ENCODE results near the gene NPAS3.

Gene NPAS3

DNA sequence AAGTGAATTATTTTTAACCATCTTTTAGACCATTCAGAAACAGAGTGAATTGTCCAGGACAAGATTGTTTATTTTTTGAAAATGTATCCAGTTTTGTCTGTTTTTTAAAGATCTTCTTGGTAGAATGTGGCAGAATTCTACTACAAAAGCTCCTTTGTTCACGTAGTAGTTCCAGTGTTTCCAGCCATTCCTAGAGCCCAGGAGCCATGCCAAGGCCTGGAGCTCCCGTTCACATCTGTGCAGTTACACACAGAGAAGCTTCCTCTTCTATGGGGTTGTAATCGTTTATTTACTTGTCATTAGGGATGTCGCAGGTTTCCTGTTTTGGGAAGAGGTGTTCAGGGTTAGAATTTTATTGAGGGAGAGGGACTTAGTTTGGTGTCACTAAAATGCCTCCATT is 409.8 kb downstream of the NPAS3 start:
- H4K20me1 ChIP-seq (ENCODE audit: insufficient read depth, low read length): no peaks in the 10 kb centered on the region
- H3K9ac ChIP-seq (ENCODE audit: low read length): no peak overlapping the region
- no peak overlapping the region for H3K4me3 ChIP-seq (ENCODE audit: low read length)
- no peaks in the 10 kb centered on the region for H3K4me1 ChIP-seq (ENCODE audit: low read length)
- TF ChIP-seq EZH2 (optimal IDR thresholded peaks at IDR 0.05; ENCODE audit: low read depth, low read length): no peak
- TF ChIP-seq, protein P1, sequence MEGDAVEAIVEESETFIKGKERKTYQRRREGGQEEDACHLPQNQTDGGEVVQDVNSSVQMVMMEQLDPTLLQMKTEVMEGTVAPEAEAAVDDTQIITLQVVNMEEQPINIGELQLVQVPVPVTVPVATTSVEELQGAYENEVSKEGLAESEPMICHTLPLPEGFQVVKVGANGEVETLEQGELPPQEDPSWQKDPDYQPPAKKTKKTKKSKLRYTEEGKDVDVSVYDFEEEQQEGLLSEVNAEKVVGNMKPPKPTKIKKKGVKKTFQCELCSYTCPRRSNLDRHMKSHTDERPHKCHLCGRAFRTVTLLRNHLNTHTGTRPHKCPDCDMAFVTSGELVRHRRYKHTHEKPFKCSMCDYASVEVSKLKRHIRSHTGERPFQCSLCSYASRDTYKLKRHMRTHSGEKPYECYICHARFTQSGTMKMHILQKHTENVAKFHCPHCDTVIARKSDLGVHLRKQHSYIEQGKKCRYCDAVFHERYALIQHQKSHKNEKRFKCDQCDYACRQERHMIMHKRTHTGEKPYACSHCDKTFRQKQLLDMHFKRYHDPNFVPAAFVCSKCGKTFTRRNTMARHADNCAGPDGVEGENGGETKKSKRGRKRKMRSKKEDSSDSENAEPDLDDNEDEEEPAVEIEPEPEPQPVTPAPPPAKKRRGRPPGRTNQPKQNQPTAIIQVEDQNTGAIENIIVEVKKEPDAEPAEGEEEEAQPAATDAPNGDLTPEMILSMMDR (IDR thresholded peaks at IDR 0.05; ENCODE audit: low read length): no peak
- TF ChIP-seq EZH2phosphoT487 (IDR thresholded peaks at IDR 0.05; ENCODE audit: low read length): no peak
- H3K9me3 ChIP-seq (replicated peaks; ENCODE audit: insufficient read depth, low read length): no peaks in the 10 kb centered on the region
- H2AFZ ChIP-seq (ENCODE audit: low read length): no peak overlapping the region
- no peaks in the 10 kb centered on the region for H3K36me3 ChIP-seq (replicated peaks; ENCODE audit: insufficient read depth, low read length)
- no peaks in the 10 kb centered on the region for H3F3A ChIP-seq (ENCODE audit: insufficient read depth, low read length)
- H3K79me2 ChIP-seq (ENCODE audit: low read length): no peaks in the 10 kb centered on the region
- H3K9me2 ChIP-seq (replicated peaks; ENCODE audit: insufficient read depth, low read length): no peaks in the 10 kb centered on the region
- H3K27me3 ChIP-seq (replicated peaks; ENCODE audit: insufficient read depth, low read length): no peaks in the 10 kb centered on the region
- no peak overlapping the region for H3K4me2 ChIP-seq (ENCODE audit: low read depth, low read length)
- no peak overlapping the region for H3K27ac ChIP-seq (ENCODE audit: low read length)
- DNase-seq: no peak

GRCh38 chr14:33349871-33350270 is 411.2 kb downstream of the NPAS3 start:
- Histone ChIP-seq H3K4me3 (ENCODE audit: low read length) (no peak overlapping the region), H3K79me2 (ENCODE audit: low read length) (no peaks in the 10 kb centered on the region), H3K9me2 (replicated peaks; ENCODE audit: insufficient read depth, low read length) (no peaks in the 10 kb centered on the region), H3K36me3 (replicated peaks; ENCODE audit: insufficient read depth, low read length) (no peaks in the 10 kb centered on the region), H3K27me3 (replicated peaks; ENCODE audit: insufficient read depth, low read length) (no peaks in the 10 kb centered on the region), H3K4me2 (ENCODE audit: low read depth, low read length) (no peak overlapping the region), H3F3A (ENCODE audit: insufficient read depth, low read length) (no peaks in the 10 kb centered on the region), H2AFZ (ENCODE audit: low read length) (no peak overlapping the region), H4K20me1 (ENCODE audit: insufficient read depth, low read length) (no peaks in the 10 kb centered on the region), H3K4me1 (ENCODE audit: low read length) (no peaks in the 10 kb centered on the region), H3K9me3 (replicated peaks; ENCODE audit: insufficient read depth, low read length) (no peaks in the 10 kb centered on the region), H3K9ac (ENCODE audit: low read length) (no peak overlapping the region), H3K27ac (ENCODE audit: low read length) (no peak overlapping the region)
- no peak for DNase-seq
- TF ChIP-seq EZH2phosphoT487 (IDR thresholded peaks at IDR 0.05; ENCODE audit: low read length) (no peak), EZH2 (optimal IDR thresholded peaks at IDR 0.05; ENCODE audit: low read depth, low read length) (no peak)
- TF ChIP-seq, protein P1 (IDR thresholded peaks at IDR 0.05; ENCODE audit: low read length): no peak

DNA sequence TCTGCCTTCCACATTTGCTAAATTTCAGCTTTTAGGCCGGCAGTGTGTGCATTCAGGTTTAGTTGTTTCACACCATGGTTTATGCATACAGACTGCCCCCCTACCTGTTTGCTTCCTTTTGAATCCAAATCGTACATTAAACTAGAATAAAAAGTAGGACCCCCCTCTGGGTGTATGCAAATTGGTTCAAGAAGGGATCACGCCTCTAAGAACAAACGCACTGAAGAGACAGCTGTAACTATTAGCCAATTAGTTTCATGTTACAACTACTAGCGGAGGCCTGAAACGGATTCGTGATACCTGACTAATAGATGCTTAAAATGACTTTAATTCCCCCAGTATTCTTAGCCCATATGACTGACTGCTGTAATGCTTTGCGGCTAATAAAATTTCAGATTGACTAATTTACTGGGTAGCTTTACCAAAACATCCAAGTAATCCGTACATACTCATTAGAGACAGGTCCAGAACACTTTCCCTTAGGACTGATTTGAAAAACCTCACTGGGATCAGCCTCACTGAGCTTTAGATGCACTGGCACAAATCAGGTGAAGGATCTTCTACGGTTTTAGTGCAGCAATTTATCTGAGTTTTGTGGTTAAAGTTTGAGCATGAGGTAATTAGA is 411.8 kb downstream of the NPAS3 start:
- H4K20me1 ChIP-seq (ENCODE audit: insufficient read depth, low read length): no peaks in the 10 kb centered on the region
- H3K9me3 ChIP-seq (replicated peaks; ENCODE audit: insufficient read depth, low read length): no peaks in the 10 kb centered on the region
- H3K9ac ChIP-seq (ENCODE audit: low read length): no peak overlapping the region
- H3K4me3 ChIP-seq (ENCODE audit: low read length): no peak overlapping the region
- no peak for TF ChIP-seq EZH2phosphoT487 (IDR thresholded peaks at IDR 0.05; ENCODE audit: low read length)
- no peak for TF ChIP-seq EZH2 (optimal IDR thresholded peaks at IDR 0.05; ENCODE audit: low read depth, low read length)
- TF ChIP-seq, protein P1 (IDR thresholded peaks at IDR 0.05; ENCODE audit: low read length): no peak
- H3K27ac ChIP-seq (ENCODE audit: low read length): no peak overlapping the region
- no peaks in the 10 kb centered on the region for H3F3A ChIP-seq (ENCODE audit: insufficient read depth, low read length)
- no peaks in the 10 kb centered on the region for H3K9me2 ChIP-seq (replicated peaks; ENCODE audit: insufficient read depth, low read length)
- DNase-seq: no peak
- no peaks in the 10 kb centered on the region for H3K27me3 ChIP-seq (replicated peaks; ENCODE audit: insufficient read depth, low read length)
- H3K4me2 ChIP-seq (ENCODE audit: low read depth, low read length): no peak overlapping the region
- no peaks in the 10 kb centered on the region for H3K4me1 ChIP-seq (ENCODE audit: low read length)
- H3K79me2 ChIP-seq (ENCODE audit: low read length): no peaks in the 10 kb centered on the region
- H3K36me3 ChIP-seq (replicated peaks; ENCODE audit: insufficient read depth, low read length): no peaks in the 10 kb centered on the region
- no peak overlapping the region for H2AFZ ChIP-seq (ENCODE audit: low read length)
